HUES48 (cell line): ENCODE measurements around the gene SUPT20H.

Source experiments
- H3K27ac ChIP-seq: one replicate; pipeline ENCODE4 v1.7.0; 2013; ENCODE audit warnings: low read depth, low read length, inconsistent platforms
- H3K27me3 ChIP-seq: 2 replicates; pipeline ENCODE4 v1.6.1; 2013; ENCODE audit warnings: mild to moderate bottlenecking, low read length; ENCODE audit not compliant: control insufficient read depth, insufficient read depth
- H3K36me3 ChIP-seq: 2 replicates; pipeline ENCODE4 v1.6.1; 2013; ENCODE audit warnings: low read length; ENCODE audit not compliant: control insufficient read depth, insufficient read depth
- H3K4me1 ChIP-seq: 2 replicates; pipeline ENCODE4 v1.6.1; 2013; ENCODE audit warnings: mild to moderate bottlenecking, low read length; ENCODE audit not compliant: control insufficient read depth, insufficient read depth
- H3K4me3 ChIP-seq: 2 replicates; pipeline ENCODE4 v1.5.1; 2013; ENCODE audit warnings: mild to moderate bottlenecking, low read depth, low read length
- H3K9ac ChIP-seq: 2 replicates; pipeline ENCODE4 v1.6.1; 2013; ENCODE audit warnings: mild to moderate bottlenecking, low read depth, low read length, moderate library complexity
- H3K9me3 ChIP-seq: 2 replicates; pipeline ENCODE4 v1.6.1; 2013; ENCODE audit warnings: low read length; ENCODE audit not compliant: control insufficient read depth, insufficient read depth

SUPT20H gene

GRCh38 chr13:37094099-37094498, 34.6 kb upstream of the SUPT20H start:
- H3K27me3 ChIP-seq: no peaks in the 10 kb centered on the region
- H3K4me1 ChIP-seq: no peaks in the 10 kb centered on the region
- no peak overlapping the region for H3K9ac ChIP-seq
- no peaks in the 10 kb centered on the region for H3K36me3 ChIP-seq
- H3K9me3 ChIP-seq: no peaks in the 10 kb centered on the region
- no peak overlapping the region for H3K27ac ChIP-seq
- H3K4me3 ChIP-seq: no peak overlapping the region

GRCh38 chr13:37091835-37092234, 32.3 kb upstream of the SUPT20H start:
- no peak overlapping the region for H3K9ac ChIP-seq
- H3K27me3 ChIP-seq: no peaks in the 10 kb centered on the region
- no peaks in the 10 kb centered on the region for H3K36me3 ChIP-seq
- H3K9me3 ChIP-seq: no peaks in the 10 kb centered on the region
- H3K4me1 ChIP-seq: no peaks in the 10 kb centered on the region
- H3K4me3 ChIP-seq: no peak overlapping the region
- H3K27ac ChIP-seq: no peak overlapping the region

GRCh38 chr13:37090912-37091311, 31.4 kb upstream of the SUPT20H start:
- H3K27me3 ChIP-seq: no peaks in the 10 kb centered on the region
- H3K4me3 ChIP-seq: no peak overlapping the region
- no peaks in the 10 kb centered on the region for H3K4me1 ChIP-seq
- H3K9me3 ChIP-seq: no peaks in the 10 kb centered on the region
- no peaks in the 10 kb centered on the region for H3K36me3 ChIP-seq
- H3K27ac ChIP-seq: no peak overlapping the region
- no peak overlapping the region for H3K9ac ChIP-seq

GRCh38 chr13:37089495-37089894, 30.0 kb upstream of the SUPT20H start:
- Histone ChIP-seq H3K4me1 (no peaks in the 10 kb centered on the region), H3K9ac (no peak overlapping the region), H3K4me3 (no peak overlapping the region)

GRCh38 chr13:37087486-37087885, 28.0 kb upstream of the SUPT20H start:
- Histone ChIP-seq H3K27ac (no peak overlapping the region), H3K9ac (no peak overlapping the region), H3K27me3 (no peaks in the 10 kb centered on the region), H3K36me3 (no peaks in the 10 kb centered on the region), H3K9me3 (no peaks in the 10 kb centered on the region), H3K4me3 (no peak overlapping the region), H3K4me1 (no peaks in the 10 kb centered on the region)

More at GRCh38 chr13:37089495-37089894, 30.0 kb upstream of the SUPT20H start:
- H3K27ac ChIP-seq: no peak overlapping the region
- H3K9me3 ChIP-seq: no peaks in the 10 kb centered on the region
- H3K27me3 ChIP-seq: no peaks in the 10 kb centered on the region
- no peaks in the 10 kb centered on the region for H3K36me3 ChIP-seq

- Histone ChIP-seq H3K36me3 (no peaks in the 10 kb centered on the region), H3K27me3 (no peaks in the 10 kb centered on the region), H3K4me1 (no peaks in the 10 kb centered on the region), H3K27ac (no peak overlapping the region), H3K9ac (no peak overlapping the region), H3K9me3 (no peaks in the 10 kb centered on the region), H3K4me3 (no peak overlapping the region)
Measured at GRCh38 chr13:37085606-37086005, 26.1 kb upstream of the SUPT20H start.

- H3K27ac ChIP-seq: no peak overlapping the region
- H3K9me3 ChIP-seq: no peaks in the 10 kb centered on the region
- H3K4me3 ChIP-seq: no peak overlapping the region
- H3K4me1 ChIP-seq: no peaks in the 10 kb centered on the region
- H3K27me3 ChIP-seq: no peaks in the 10 kb centered on the region
- no peaks in the 10 kb centered on the region for H3K36me3 ChIP-seq
- H3K9ac ChIP-seq: no peak overlapping the region
Measured at GRCh38 chr13:37076818-37077217, 17.3 kb upstream of the SUPT20H start.

- Histone ChIP-seq H3K4me1 (no peaks in the 10 kb centered on the region), H3K9ac (no peak overlapping the region), H3K27ac (no peak overlapping the region), H3K27me3 (no peaks in the 10 kb centered on the region), H3K36me3 (no peaks in the 10 kb centered on the region), H3K4me3 (no peak overlapping the region), H3K9me3 (no peaks in the 10 kb centered on the region)
Measured at GRCh38 chr13:37075164-37075563, 15.7 kb upstream of the SUPT20H start.

GRCh38 chr13:37074703-37075102, 15.2 kb upstream of the SUPT20H start:
- no peak overlapping the region for H3K27ac ChIP-seq
- no peaks in the 10 kb centered on the region for H3K27me3 ChIP-seq
- H3K4me3 ChIP-seq: no peak overlapping the region
- no peaks in the 10 kb centered on the region for H3K4me1 ChIP-seq
- H3K9me3 ChIP-seq: no peaks in the 10 kb centered on the region
- no peaks in the 10 kb centered on the region for H3K36me3 ChIP-seq
- H3K9ac ChIP-seq: no peak overlapping the region

GRCh38 chr13:37072024-37072423, 12.5 kb upstream of the SUPT20H start:
- Histone ChIP-seq H3K27me3 (no peaks in the 10 kb centered on the region), H3K4me3 (no peak overlapping the region), H3K9ac (no peak overlapping the region), H3K27ac (no peak overlapping the region), H3K4me1 (no peaks in the 10 kb centered on the region), H3K9me3 (no peaks in the 10 kb centered on the region), H3K36me3 (no peaks in the 10 kb centered on the region)

- H3K9me3 ChIP-seq: no peaks in the 10 kb centered on the region
- no peaks in the 10 kb centered on the region for H3K27me3 ChIP-seq
- no peak overlapping the region for H3K4me3 ChIP-seq
- H3K36me3 ChIP-seq: no peaks in the 10 kb centered on the region
- H3K27ac ChIP-seq: no peak overlapping the region
- H3K9ac ChIP-seq: no peak overlapping the region
- peaks cover 6% of the 10 kb centered on the region for H3K4me1 ChIP-seq
Measured at GRCh38 chr13:37070956-37071355, 11.5 kb upstream of the SUPT20H start.

GRCh38 chr13:37070145-37070695, 10.7 kb upstream of the SUPT20H start:
- Histone ChIP-seq H3K9me3 (no peaks in the 10 kb centered on the region), H3K9ac (no peak overlapping the region), H3K27ac (no peak overlapping the region), H3K36me3 (no peaks in the 10 kb centered on the region), H3K27me3 (no peaks in the 10 kb centered on the region), H3K4me3 (no peak overlapping the region), H3K4me1 (peaks cover 10% of the 10 kb centered on the region)
